Right atrium auricular region (tissue), 2 donors: ENCODE results near the gene EGFL7. TPM values are rescaled to one million over a fixed set of nuclear protein-coding genes. Genes with fewer than 3 reads are reported as not detected.

Experiments
- DNase-seq: peaks from one replicate; pipeline ENCODE4 v3.0.0-alpha.2; 2019; ENCODE audit warnings: low spot score
- H3K27ac ChIP-seq, 2 donors: fragments of 200-600 bp; sonication (generic); 1 replicate in 1 of 2; 2 replicates in 1 of 2; pipeline ENCODE4 v1.5.1; 2016 to 2019
- H3K27me3 ChIP-seq, 2 donors: fragments of 200-600 bp; sonication (generic); one replicate each; pipeline versions ENCODE4 v1.5.1 to v1.6.0; 2017 to 2019
- H3K36me3 ChIP-seq: fragments of 200-600 bp; sonication (generic); one replicate; pipeline ENCODE4 v1.5.1; 2016
- H3K4me1 ChIP-seq, 2 donors: fragments of 200-600 bp; sonication (generic); one replicate each; pipeline versions ENCODE4 v1.5.1 to v1.6.0; 2017 to 2019
- H3K4me3 ChIP-seq, 2 donors: fragments of 200-600 bp; sonication (generic); 1 replicate in 1 of 2; 2 replicates in 1 of 2; pipeline ENCODE4 v1.5.1; 2017 to 2019; ENCODE audit warnings: mild to moderate bottlenecking in 1 of 2, moderate library complexity in 1 of 2
- H3K9me3 ChIP-seq, 2 donors: fragments of 200-600 bp; sonication (generic); one replicate each; pipeline ENCODE4 v1.5.1; 2019
- total RNA-seq, 2 donors: library from RNA; depleted of rRNA; stranded (reverse); fragments of >200 nt; gene quantifications; one replicate each; pipeline ENCODE4 v1.1.0, GENCODE V29; 2016
- TF ChIP-seq, protein P1 (sequence below), 2 donors: fragments of 200-600 bp; sonication (generic); IDR thresholded peaks; one replicate each; pipeline ENCODE4 v1.5.1; 2019; ENCODE audit warnings: antibody characterized with exemption in 2 of 2

Gene EGFL7
- total RNA-seq, 2 donors from 2014 or later: 114 to 120 TPM

DNA sequence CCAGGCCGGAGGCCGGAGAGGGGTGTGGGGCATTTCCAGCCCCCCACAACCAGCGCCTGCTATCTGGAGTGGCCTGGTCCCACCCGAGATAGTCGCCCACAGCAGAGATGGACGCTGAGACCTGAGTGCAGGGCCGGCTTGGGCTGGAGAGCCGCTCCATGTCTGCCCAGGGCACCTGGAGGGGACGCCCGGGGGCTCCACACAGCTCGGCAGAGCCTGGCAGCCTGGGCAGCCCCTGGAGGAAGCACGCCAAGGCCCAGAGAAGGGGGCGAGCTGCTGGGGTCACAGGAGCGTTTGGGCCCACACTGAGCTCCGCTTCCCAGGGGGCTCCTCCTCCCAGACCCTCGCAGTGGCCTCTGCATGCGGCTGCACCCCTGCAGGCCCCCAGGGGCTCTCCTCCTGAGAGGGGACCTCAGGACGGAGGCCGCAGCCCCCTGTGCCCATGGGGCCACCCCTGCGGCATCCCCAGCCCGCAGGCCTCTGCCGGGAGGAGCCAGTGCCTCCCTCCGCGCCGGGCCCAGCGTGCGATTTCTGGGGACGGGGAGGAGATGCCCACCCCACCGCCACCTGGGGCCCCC lies 42.2 kb upstream of the EGFL7 start:
- Histone ChIP-seq H3K4me3 (no peak overlapping the region), H3K9me3 (no peaks in the 10 kb centered on the region), H3K4me1 (peaks cover 0 to 39% of the 10 kb centered on the region in 2 donors), H3K27me3 (no peaks in the 10 kb centered on the region), H3K27ac (no peak overlapping the region), H3K36me3 (no peaks in the 10 kb centered on the region)
- DNase-seq: no peak
- TF ChIP-seq, protein P1, sequence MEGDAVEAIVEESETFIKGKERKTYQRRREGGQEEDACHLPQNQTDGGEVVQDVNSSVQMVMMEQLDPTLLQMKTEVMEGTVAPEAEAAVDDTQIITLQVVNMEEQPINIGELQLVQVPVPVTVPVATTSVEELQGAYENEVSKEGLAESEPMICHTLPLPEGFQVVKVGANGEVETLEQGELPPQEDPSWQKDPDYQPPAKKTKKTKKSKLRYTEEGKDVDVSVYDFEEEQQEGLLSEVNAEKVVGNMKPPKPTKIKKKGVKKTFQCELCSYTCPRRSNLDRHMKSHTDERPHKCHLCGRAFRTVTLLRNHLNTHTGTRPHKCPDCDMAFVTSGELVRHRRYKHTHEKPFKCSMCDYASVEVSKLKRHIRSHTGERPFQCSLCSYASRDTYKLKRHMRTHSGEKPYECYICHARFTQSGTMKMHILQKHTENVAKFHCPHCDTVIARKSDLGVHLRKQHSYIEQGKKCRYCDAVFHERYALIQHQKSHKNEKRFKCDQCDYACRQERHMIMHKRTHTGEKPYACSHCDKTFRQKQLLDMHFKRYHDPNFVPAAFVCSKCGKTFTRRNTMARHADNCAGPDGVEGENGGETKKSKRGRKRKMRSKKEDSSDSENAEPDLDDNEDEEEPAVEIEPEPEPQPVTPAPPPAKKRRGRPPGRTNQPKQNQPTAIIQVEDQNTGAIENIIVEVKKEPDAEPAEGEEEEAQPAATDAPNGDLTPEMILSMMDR (IDR thresholded peaks at IDR 0.05): no peak

DNA sequence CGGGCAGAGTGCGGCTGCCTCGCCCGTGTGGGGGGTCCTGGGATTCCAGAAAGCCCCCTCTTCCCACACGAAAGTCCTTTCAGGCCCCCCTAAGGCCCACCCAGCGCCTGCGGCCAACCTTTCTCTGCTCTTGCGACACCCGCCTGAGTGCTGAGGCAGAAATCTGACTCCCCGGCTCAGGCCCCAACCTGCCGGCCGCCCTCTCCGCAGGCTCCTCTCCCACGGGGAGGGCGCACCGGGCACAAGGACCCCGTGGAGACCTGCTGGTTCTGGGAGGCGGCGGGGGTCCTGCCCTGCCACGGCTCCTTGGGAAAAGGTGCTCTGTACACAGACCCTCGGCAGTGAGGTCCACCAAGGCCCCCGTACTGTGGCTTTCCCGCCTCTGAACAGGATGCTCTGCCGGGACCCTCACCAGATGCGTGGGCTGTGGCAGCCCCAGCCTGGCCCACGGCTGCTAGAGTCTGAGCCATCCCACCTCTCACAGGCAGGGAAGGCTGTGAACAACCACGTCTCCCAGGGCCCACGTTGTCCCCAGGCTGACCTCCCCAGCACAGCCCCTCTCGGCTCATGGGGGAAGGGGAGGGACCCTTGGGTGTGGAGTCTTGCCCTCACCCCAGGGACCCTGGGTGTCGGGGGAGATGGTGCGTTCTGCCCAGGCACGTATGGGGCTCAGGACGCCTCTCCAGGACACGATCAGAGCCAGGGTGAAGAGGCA lies 41.5 kb upstream of the EGFL7 start:
- peaks cover 0 to 45% of the 10 kb centered on the region in 2 donors for H3K4me1 ChIP-seq
- no peaks in the 10 kb centered on the region for H3K9me3 ChIP-seq
- H3K36me3 ChIP-seq: no peaks in the 10 kb centered on the region
- no peaks in the 10 kb centered on the region for H3K27me3 ChIP-seq
- TF ChIP-seq, protein P1 (IDR thresholded peaks at IDR 0.05): no peak
- H3K4me3 ChIP-seq: no peak overlapping the region
- H3K27ac ChIP-seq: no peak overlapping the region
- no peak for DNase-seq

DNA sequence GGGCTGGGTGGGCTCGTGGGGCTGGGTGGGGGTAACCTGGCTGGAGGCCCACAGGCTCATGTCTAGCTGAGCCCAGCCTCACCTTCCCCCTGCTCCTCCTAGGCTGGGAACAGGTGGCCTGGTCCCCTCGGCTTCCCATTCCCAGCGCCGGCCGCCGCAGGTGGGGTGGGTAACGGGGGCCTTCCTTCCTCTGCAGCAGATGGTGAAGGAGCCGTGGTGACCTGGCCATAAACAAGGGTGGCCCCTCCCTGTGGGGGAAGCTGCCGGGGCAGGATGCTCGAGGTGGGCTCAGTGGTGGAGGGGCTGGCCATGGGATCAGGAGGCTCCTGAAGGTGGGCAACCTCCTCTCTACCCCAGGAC lies 41.0 kb upstream of the EGFL7 start:
- DNase-seq: no peak
- H3K4me1 ChIP-seq: peaks cover 0 to 50% of the 10 kb centered on the region in 2 donors
- H3K27ac ChIP-seq: no peak overlapping the region
- TF ChIP-seq, protein P1 (IDR thresholded peaks at IDR 0.05): no peak
- H3K27me3 ChIP-seq: no peaks in the 10 kb centered on the region
- no peaks in the 10 kb centered on the region for H3K9me3 ChIP-seq
- no peaks in the 10 kb centered on the region for H3K36me3 ChIP-seq
- H3K4me3 ChIP-seq: no peak overlapping the region

DNA sequence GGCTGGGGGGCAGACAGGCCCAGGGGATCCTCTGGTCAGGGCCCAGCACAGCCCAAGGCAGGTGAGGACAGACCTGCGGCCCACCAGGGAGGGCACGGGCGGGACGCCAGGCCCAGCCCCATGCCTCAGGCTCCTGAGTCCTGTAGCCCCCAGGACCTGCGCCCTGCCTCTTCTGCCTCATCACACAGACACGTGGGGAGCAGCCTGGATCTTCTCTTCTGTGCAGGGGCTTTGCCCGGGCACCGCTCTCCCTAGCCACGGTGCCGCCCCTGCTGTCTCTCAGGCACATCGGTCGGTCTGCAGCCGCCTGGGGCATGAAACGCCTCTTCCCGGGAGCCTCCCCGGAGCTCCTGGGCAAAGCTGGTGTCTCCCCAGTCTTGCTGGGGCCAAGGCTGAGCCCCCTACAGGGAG lies 40.2 kb upstream of the EGFL7 start:
- Histone ChIP-seq H3K27me3 (no peaks in the 10 kb centered on the region), H3K4me1 (peaks cover 0 to 56% of the 10 kb centered on the region in 2 donors), H3K27ac (no peak overlapping the region), H3K9me3 (no peaks in the 10 kb centered on the region), H3K36me3 (no peaks in the 10 kb centered on the region), H3K4me3 (no peak overlapping the region)
- TF ChIP-seq, protein P1 (IDR thresholded peaks at IDR 0.05): no peak
- DNase-seq: no peak

DNA sequence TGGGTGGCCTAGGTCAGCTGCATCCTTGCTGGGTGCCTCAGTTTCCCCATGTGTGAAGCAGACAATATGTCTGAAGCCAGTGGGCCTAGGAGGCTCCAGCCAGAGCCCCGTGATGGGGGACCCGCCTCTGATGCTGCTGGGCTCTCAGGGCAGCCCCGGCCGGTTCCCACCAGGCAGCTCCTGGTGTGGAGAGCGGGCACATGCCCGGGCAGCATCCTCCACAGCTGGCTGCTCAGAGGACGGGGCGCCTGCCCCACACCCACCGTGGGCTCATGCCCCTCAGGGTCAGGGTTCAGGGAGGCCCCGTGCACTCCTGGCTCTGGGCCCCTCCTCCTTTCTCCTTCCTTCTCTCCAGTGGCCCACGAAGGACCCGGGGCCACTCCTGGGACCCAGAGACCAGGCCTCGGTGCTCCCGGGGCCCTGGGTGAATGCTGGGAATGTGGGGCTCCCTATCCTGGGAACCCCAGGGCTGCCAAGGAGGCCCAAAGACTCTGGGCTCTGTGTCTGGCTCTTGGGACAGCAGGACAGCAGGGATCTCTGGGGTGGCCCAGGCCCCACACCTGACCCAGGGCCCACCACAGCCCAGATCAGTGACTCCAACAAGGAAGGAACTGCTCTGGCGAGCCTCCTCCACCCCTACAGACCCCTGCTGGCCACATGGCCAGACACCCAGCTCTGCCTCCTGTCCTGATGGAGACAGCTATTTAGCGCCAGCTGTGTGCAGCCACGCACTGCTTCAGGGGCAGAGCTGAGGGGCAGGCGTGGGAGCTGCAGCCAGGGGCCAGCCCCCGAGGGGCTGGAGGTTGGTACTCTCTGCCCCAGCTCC lies 39.5 kb upstream of the EGFL7 start:
- Histone ChIP-seq H3K4me3 (no peak overlapping the region), H3K9me3 (no peaks in the 10 kb centered on the region), H3K27me3 (no peaks in the 10 kb centered on the region), H3K4me1 (peaks cover 0 to 56% of the 10 kb centered on the region in 2 donors), H3K27ac (no peak overlapping the region), H3K36me3 (no peaks in the 10 kb centered on the region)
- TF ChIP-seq, protein P1 (IDR thresholded peaks at IDR 0.05): no peak
- no peak for DNase-seq
